HG02973 (cell line): ENCODE results near the gene PDE1C.

Source experiments
- ATAC-seq: cut with Tn5 transposase; IDR thresholded peaks from one replicate; pipeline ENCODE4 v1.9.1; 2021; ENCODE audit warnings: moderate library complexity; ENCODE audit not compliant: unreplicated experiment

PDE1C gene

GRCh38 chr7:31950091-31950755, 120.0 kb downstream of the PDE1C start:
- ATAC-seq: no peak

DNA sequence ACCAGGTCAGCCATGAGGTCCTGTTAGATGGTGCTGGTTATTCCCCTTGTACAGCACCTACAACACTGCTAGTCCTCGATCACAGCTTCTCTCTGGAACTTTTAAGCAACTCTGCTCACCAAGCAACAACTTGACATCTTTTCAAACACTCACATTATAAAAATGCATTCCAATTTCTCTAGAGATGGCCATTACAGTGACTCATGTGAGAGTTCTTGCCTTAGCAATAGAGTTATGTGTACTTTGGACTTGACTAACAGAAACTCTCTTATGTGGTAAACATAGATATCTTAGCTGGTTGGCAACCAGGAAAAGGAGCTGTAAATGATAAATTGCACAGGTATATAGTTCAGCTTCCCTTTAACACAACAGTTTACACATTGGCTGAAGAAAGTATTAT, 122.2 kb downstream of the PDE1C start:
- peak; percentile 76 for ATAC-seq

- no peak for ATAC-seq
Measured at GRCh38 chr7:31940167-31940566, 130.0 kb downstream of the PDE1C start.

- no peak for ATAC-seq
Measured at GRCh38 chr7:31939076-31939475, 131.1 kb downstream of the PDE1C start.

DNA sequence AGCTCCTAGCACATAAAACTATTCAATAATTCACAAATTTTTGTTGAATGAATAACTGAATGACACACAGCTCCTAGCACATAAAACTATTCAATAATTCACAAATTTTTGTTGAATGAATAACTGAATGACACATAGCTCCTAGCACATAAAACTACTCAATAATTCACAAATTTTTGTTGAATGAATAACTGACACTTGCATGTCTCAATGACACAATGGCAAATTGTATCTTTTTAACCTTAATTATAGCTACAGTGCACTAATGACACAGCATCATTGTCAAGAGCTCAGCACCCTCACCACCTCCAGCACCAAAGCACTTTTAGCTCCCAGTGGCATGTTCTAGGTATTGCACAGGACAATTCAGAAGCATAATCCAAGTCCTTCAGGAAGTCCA, 131.6 kb downstream of the PDE1C start:
- no peak for ATAC-seq

GRCh38 chr7:31937982-31938381, 132.2 kb downstream of the PDE1C start:
- no peak for ATAC-seq

DNA sequence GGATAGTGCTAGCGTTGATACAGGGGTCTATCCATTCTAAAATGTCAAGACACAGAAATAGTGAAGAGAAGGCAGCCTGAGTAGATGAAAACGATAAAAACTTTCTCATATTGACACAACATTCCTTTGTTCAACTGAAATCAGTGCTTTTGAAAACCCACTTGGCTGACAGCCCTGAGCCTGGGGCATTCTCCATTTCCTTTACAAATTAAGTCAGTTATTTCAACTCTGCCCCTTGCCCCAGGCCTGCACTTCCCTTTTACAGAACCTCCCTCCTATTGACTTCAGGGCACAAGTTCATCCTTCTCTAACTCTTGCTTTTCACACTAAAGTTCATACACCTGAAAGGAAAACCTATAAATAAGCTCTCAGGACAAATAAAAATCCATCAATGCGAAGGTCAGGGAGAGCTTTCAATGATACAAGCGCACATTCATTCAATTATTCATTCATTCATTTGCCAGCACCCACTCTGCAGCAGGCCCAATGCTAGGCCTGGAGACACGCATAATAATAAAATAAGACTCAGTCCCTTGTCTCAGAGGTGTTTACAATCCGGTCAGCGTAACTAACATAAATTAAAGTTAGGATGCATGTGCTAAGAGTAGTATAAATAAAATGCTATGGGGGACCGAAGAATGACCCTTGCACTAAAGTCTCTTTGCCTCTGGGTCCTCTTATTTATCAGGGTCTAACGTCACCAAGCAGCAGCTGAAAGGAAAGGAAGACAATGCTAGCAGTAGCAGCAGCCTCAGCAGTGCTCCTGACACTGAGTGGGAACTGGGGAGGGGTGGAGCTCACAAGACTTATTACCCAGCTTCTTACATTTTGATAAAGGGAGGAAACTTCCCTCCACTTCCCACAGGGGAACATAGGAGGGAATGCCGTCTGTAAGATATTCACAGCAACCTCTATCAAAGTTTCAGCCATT, 134.8 kb downstream of the PDE1C start:
- ATAC-seq: no peak

GRCh38 chr7:31934551-31934950, 135.7 kb downstream of the PDE1C start:
- no peak for ATAC-seq

- no peak for ATAC-seq
Measured at GRCh38 chr7:31933481-31933880, 136.7 kb downstream of the PDE1C start.

- no peak for ATAC-seq
Measured at GRCh38 chr7:31926991-31927584, 143.1 kb downstream of the PDE1C start.

- no peak for ATAC-seq
Measured at GRCh38 chr7:31925753-31926454, 144.3 kb downstream of the PDE1C start.

DNA sequence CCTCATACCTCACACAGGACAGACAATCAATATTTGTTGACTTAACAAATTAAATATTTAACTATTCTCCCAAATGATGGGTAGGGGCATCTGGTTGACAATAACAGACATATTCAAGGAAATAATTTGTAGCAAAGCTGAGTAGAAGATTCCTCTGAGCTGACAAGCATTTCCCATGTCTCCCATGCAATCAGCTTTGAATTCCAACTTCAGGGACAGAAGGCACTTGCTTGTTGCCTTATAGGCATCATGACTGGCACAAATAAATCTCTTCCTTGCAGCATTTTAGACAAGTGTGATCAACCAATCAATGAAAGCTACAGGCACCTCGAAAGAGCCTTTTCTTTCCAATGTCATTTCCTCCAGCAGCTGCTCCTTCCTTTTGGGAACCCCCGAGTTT, 146.0 kb downstream of the PDE1C start:
- no peak for ATAC-seq

- no peak for ATAC-seq
Measured at GRCh38 chr7:31922848-31923247, 147.4 kb downstream of the PDE1C start.

DNA sequence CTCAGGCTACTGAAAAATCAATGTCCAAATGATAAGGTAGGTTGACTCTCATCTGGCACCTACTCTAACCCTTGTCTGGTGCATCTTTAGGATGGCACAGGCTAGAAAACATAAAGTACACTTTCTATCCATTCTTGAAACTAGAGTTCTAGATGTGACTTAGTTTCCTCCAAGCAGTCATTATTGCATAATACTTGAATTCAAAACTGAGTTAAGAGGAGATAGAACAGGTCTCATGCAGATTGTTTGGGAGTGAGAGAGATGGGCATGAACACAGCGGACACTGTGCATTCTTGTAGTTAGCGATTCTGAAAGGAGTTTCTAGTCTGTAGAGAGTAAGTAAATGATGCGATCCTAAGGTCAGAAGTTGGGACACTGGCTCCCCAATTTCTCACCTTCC, 149.2 kb downstream of the PDE1C start:
- no peak for ATAC-seq

- no peak for ATAC-seq
Measured at GRCh38 chr7:31919678-31920369, 150.4 kb downstream of the PDE1C start.

- ATAC-seq: no peak
Measured at GRCh38 chr7:31918706-31919393, 151.4 kb downstream of the PDE1C start.

- ATAC-seq: no peak
Measured at GRCh38 chr7:31917256-31917655, 153.0 kb downstream of the PDE1C start.

DNA sequence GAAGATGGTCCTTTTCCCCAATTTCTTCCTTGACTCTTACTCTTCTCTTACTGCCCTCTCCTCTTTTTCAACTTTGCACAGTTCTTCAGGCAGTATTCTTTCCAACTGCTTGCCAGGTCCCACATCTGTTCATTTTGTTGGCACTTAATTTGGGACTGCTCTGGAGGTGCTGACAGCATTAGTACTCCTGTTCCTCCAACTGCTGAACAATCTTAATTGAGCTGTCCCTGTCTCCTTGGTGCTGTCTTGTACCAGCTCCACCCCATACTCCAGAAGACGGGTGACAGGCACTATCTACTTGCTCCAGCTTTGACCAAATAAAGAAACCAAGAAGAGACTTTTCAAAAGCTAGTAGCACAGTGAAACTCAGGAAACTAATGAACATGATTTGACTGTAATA, 160.0 kb downstream of the PDE1C start:
- ATAC-seq: no peak

DNA sequence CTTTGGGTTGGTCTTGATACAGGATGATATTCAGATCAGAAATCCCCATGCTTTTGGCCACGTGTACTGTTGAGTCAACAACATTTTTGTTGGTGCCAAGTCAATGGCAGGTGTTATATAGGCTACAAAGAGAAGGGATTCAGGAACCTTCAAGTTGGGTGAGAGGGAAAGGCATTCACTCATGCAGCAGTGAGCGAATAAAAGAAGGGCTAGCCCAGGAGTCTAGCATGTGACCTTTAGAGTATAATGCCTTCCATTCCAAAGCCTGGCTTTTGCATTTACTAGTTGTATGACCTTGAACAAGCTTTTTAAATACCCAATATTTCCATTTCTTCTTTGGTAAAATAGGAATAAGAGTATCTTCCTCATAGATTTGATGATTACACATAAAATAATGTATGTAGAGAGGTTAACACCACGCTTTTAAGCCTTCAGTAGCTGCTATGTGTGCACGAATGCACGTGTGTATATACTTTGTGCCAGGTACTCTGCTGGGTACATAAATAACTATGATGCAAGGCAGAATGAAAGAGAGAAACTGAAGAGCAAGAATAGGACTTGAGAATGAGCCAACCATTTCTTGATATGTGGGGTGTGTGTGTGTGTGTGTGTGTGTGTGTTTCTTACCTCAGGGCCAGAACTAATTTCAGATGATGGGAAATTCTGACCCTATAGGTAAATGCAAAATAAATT, 163.6 kb downstream of the PDE1C start:
- ATAC-seq: no peak

GRCh38 chr7:31903962-31904361, 166.2 kb downstream of the PDE1C start:
- ATAC-seq: no peak
